Panc1 (cell line): Measurements from ENCODE around the gene ZBED1. TPM values are rescaled to one million over a fixed set of nuclear protein-coding genes. Genes with fewer than 3 reads are reported as not detected.

Experiments used
- ATAC-seq: fragments of 200-7000 bp; cut with Tn5 transposase; 2 replicates; pipeline ENCODE4 v1.9.1; 2020; ENCODE audit warnings: mild to moderate bottlenecking, moderate library complexity
- BruUV-seq: library from RNA; stranded (reverse); fragments of 400-500 nt; replicated peaks from 2 replicates; lab custom pipeline; 2021; lab: Mats Ljungman, UMichigan
- CTCF ChIA-PET: fragments of 300-600 bp; sonication (Branson Sonifier 250); formaldehyde crosslinking; loops from one replicate; lab custom pipeline; 2022; ENCODE audit warnings: antibody characterized with exemption; lab: Charles Lee
- POLR2A ChIA-PET: fragments of 300-600 bp; sonication (Branson Sonifier 250); formaldehyde crosslinking; loops from one replicate; lab custom pipeline; 2022; ENCODE audit warnings: antibody characterized with exemption; lab: Charles Lee
- DNase-seq: peaks from one replicate; pipeline ENCODE4 v3.0.0-alpha.2; 2010; ENCODE audit warnings: low read depth, low spot score
- H3K27ac ChIP-seq: 2 replicates; pipeline ENCODE4 v1.5.1; 2011; ENCODE audit warnings: mild to moderate bottlenecking, low read length, inconsistent platforms
- H3K27me3 ChIP-seq: fragments of 200-500 bp; sonication (Bioruptor generic); 2 replicates; pipeline ENCODE4 v1.6.0; 2014; ENCODE audit warnings: low read length, inconsistent platforms; ENCODE audit not compliant: control insufficient read depth, insufficient read depth
- H3K36me3 ChIP-seq: fragments of 200-500 bp; sonication (Bioruptor generic); 2 replicates; pipeline ENCODE4 v1.5.1; 2014; ENCODE audit warnings: inconsistent platforms, mild to moderate bottlenecking, low read length, moderate library complexity; ENCODE audit not compliant: control insufficient read depth, insufficient read depth
- H3K4me1 ChIP-seq: 2 replicates; pipeline ENCODE4 v1.5.1; 2011; ENCODE audit warnings: inconsistent platforms, mild to moderate bottlenecking, low read length, moderate library complexity; ENCODE audit not compliant: control insufficient read depth, insufficient read depth
- H3K4me3 ChIP-seq, 2 experiments: 2 replicates each; pipeline ENCODE4 v1.5.1; 2011 to 2012; ENCODE audit warnings: low read depth in 2 of 2, low read length in 2 of 2, mild to moderate bottlenecking in 2 of 2, inconsistent platforms in 1 of 2, moderate library complexity in 1 of 2
- H3K9me3 ChIP-seq: fragments of 200-500 bp; sonication (Bioruptor generic); 2 replicates; pipeline ENCODE4 v1.5.1; 2014; ENCODE audit warnings: low read depth, mild to moderate bottlenecking, inconsistent platforms, low read length, moderate library complexity; ENCODE audit not compliant: control insufficient read depth, insufficient read depth
- POLR2AphosphoS5 ChIP-seq: IDR thresholded peaks from 2 replicates; pipeline ENCODE4 v1.6.1; 2012; ENCODE audit warnings: mild to moderate bottlenecking, low read depth, low read length, moderate library complexity
- REST ChIP-seq, 2 experiments: IDR thresholded peaks; 2 replicates each; pipeline ENCODE4 v1.6.1; 2011 to 2012; ENCODE audit warnings: low read depth in 2 of 2, control low read depth in 1 of 2, low read length in 1 of 2, mild to moderate bottlenecking in 1 of 2, moderate library complexity in 1 of 2; ENCODE audit not compliant: insufficient read depth in 1 of 2
- SIN3A ChIP-seq: IDR thresholded peaks from 2 replicates; pipeline ENCODE4 v1.6.1; 2012; ENCODE audit warnings: low read depth, mild to moderate bottlenecking, low read length, moderate library complexity, borderline replicate concordance; ENCODE audit not compliant: insufficient read depth
- TCF7L2 ChIP-seq: IDR thresholded peaks from 2 replicates; pipeline ENCODE4 v1.6.1; 2011; ENCODE audit warnings: mild to moderate bottlenecking, low read depth, low read length, inconsistent platforms
- in situ Hi-C: cut with HindIII; loops from 2 replicates; pipeline ENCODE4 v1.10.0; 2016; ENCODE audit warnings: low sequenced_read_pairs, low pct_unique_long_range_greater_than_20kb
- intact Hi-C: fragments of 100-400 bp; cut with micrococcal nuclease; formaldehyde crosslinking; loops from one replicate; pipeline ENCODE4 v1.10.0; 2022; ENCODE audit not compliant: unreplicated experiment
- total RNA-seq: library from RNA; stranded (reverse); gene quantifications from one replicate; pipeline ENCODE4 v1.2.1, GENCODE V29; 2021; ENCODE audit not compliant: unreplicated experiment
- TF ChIP-seq, protein P1 (sequence below): fragments of 450-650 bp; IDR thresholded peaks from 2 replicates; pipeline ENCODE4 v1.5.1; 2017; ENCODE audit warnings: mild to moderate bottlenecking

ZBED1 gene
- total RNA-seq, 1 experiment from 2014 or later: 23.9 TPM

- no peak for ATAC-seq
- BruUV-seq: no TSS peak
- intact Hi-C loops: no loop called here
Measured at GRCh38 chrX:2449135-2449886, 51.5 kb downstream of the ZBED1 start.

GRCh38 chrX:2447484-2447883 lies 53.3 kb downstream of the ZBED1 start:
- BruUV-seq: no TSS peak
- DNase-seq (no peak), ATAC-seq (no peak)
- no peaks in the 10 kb centered on the region for H3K4me1 ChIP-seq
- no peak for TF ChIP-seq TCF7L2
- no peak for TF ChIP-seq REST (IDR thresholded peaks at IDR 0.05; ENCODE audit: insufficient read depth in 1 of 2, low read depth in 2 of 2, low read length in 1 of 2)
- TF ChIP-seq, protein P1, sequence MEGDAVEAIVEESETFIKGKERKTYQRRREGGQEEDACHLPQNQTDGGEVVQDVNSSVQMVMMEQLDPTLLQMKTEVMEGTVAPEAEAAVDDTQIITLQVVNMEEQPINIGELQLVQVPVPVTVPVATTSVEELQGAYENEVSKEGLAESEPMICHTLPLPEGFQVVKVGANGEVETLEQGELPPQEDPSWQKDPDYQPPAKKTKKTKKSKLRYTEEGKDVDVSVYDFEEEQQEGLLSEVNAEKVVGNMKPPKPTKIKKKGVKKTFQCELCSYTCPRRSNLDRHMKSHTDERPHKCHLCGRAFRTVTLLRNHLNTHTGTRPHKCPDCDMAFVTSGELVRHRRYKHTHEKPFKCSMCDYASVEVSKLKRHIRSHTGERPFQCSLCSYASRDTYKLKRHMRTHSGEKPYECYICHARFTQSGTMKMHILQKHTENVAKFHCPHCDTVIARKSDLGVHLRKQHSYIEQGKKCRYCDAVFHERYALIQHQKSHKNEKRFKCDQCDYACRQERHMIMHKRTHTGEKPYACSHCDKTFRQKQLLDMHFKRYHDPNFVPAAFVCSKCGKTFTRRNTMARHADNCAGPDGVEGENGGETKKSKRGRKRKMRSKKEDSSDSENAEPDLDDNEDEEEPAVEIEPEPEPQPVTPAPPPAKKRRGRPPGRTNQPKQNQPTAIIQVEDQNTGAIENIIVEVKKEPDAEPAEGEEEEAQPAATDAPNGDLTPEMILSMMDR: no peak
- TF ChIP-seq POLR2AphosphoS5: no peak
- no peak for TF ChIP-seq SIN3A
- H3K4me3 ChIP-seq: no peak overlapping the region
- intact Hi-C loops: no loop called here
- no peak overlapping the region for H3K27ac ChIP-seq
- H3K36me3 ChIP-seq: no peaks in the 10 kb centered on the region
- H3K9me3 ChIP-seq: no peaks in the 10 kb centered on the region
- POLR2A ChIA-PET: no interaction called here
- H3K27me3 ChIP-seq: no peaks in the 10 kb centered on the region
- CTCF ChIA-PET: no interaction called here
- in situ Hi-C loops: no loop called here

More at GRCh38 chrX:2449135-2449886, 51.5 kb downstream of the ZBED1 start:
- in situ Hi-C loops: no loop called here
- Histone ChIP-seq H3K36me3 (no peaks in the 10 kb centered on the region), H3K27me3 (no peaks in the 10 kb centered on the region), H3K9me3 (no peaks in the 10 kb centered on the region), H3K27ac (no peak overlapping the region), H3K4me3 (no peak overlapping the region), H3K4me1 (no peaks in the 10 kb centered on the region)
- POLR2A ChIA-PET: no interaction called here
- CTCF ChIA-PET: no interaction called here
- TF ChIP-seq REST (IDR thresholded peaks at IDR 0.05; ENCODE audit: insufficient read depth in 1 of 2, low read depth in 2 of 2, low read length in 1 of 2) (no peak), SIN3A (no peak), POLR2AphosphoS5 (no peak), TCF7L2 (no peak)
- TF ChIP-seq, protein P1: no peak
- no peak for DNase-seq
